ENCODE measurements around the gene MYMX. TPM values are rescaled to one million over a fixed set of nuclear protein-coding genes. Genes with fewer than 3 reads are reported as not detected.

Gene MYMX
- total RNA-seq, 4 donors from 2014 or later = not detected

GRCh38 chr6:44262467-44263353 is 46.0 kb downstream of the MYMX start:
- TF ChIP-seq CTCF (IDR thresholded peaks at IDR 0.05) (no peak), POLR2A (IDR thresholded peaks at IDR 0.05) (no peak)
- H3K27ac ChIP-seq = peak overlapping the region; percentile 8 to 87 (median 44)
- intact Hi-C loops (cut with DNase I) = no loop called here
- no peak for DNase-seq
- H3K27me3 ChIP-seq = no peaks in the 10 kb centered on the region
- peak overlapping the region in 3 of 4 donors; percentile 67 to 96 (median 90) for H3K4me3 ChIP-seq
- H3K9me3 ChIP-seq = no peaks in the 10 kb centered on the region
- peaks cover 26 to 47% (median 29%) of the 10 kb centered on the region in 3 donors for H3K4me1 ChIP-seq
- 50 to 57% methylated on average over 5 of the region's 7 CpGs for WGBS, 2 donors
- peaks cover 0 to 33% (median 4%) of the 10 kb centered on the region in 3 donors for H3K36me3 ChIP-seq

GRCh38 chr6:44263354-44264100 is 46.8 kb downstream of the MYMX start:
- Histone ChIP-seq H3K4me1 (peaks cover 25 to 41% (median 26%) of the 10 kb centered on the region in 3 donors), H3K27me3 (peaks cover 0 to 6% (median 2%) of the 10 kb centered on the region in 4 donors), H3K27ac (peak overlapping the region; percentile 8 to 87 (median 44)), H3K4me3 (peak overlapping the region; percentile 67 to 96 (median 82)), H3K9me3 (no peaks in the 10 kb centered on the region), H3K36me3 (peaks cover 0 to 30% (median 4%) of the 10 kb centered on the region in 3 donors)
- intact Hi-C loops (cut with DNase I) = no loop called here
- TF ChIP-seq POLR2A (IDR thresholded peaks at IDR 0.05) (no peak), CTCF (IDR thresholded peaks at IDR 0.05) (no peak)
- 19 to 27% methylated on average over 6 to 8 of the region's 9 CpGs for WGBS, 2 donors
- DNase-seq = no peak

GRCh38 chr6:44264154-44265006 is 47.7 kb downstream of the MYMX start:
- 2 to 4% methylated on average over 7 to 8 of the region's 13 CpGs for WGBS, 2 donors
- intact Hi-C loops (cut with DNase I) = loop anchor here (5.0 kb wide), 1 partner anchor 73 kb away; no protein-coding TSS in a partner anchor
- H3K4me1 ChIP-seq = peaks cover 25 to 41% (median 26%) of the 10 kb centered on the region in 3 donors
- peak overlapping the region; percentile 77 to 92 (median 84) for H3K27ac ChIP-seq
- H3K27me3 ChIP-seq = peaks cover 0 to 15% (median 2%) of the 10 kb centered on the region in 4 donors
- peaks cover 0 to 21% (median 4%) of the 10 kb centered on the region in 3 donors for H3K36me3 ChIP-seq
- DNase-seq = peak; percentile 39
- no peaks in the 10 kb centered on the region for H3K9me3 ChIP-seq
- peak overlapping the region; percentile 67 to 96 (median 82) for H3K4me3 ChIP-seq
- peak in 1 of 4 donors; percentile 15 for TF ChIP-seq POLR2A (IDR thresholded peaks at IDR 0.05)
- no peak for TF ChIP-seq CTCF (IDR thresholded peaks at IDR 0.05)

GRCh38 chr6:44265007-44265721 is 48.4 kb downstream of the MYMX start, which contains the start of gene NFKBIE:
TSS of gene NFKBIE (minus strand) at chr6:44265551. CDS start at chr6:44265346, 205 bp downstream.
- DNase-seq = no peak
- H3K4me1 ChIP-seq = peaks cover 26 to 44% (median 26%) of the 10 kb centered on the region in 3 donors
- H3K36me3 ChIP-seq = peaks cover 0 to 14% (median under 1%) of the 10 kb centered on the region in 3 donors
- 0% methylated on average over 2 to 3 of the region's 72 CpGs for WGBS, 2 donors
- peaks cover 0 to 22% (median 4%) of the 10 kb centered on the region in 4 donors for H3K27me3 ChIP-seq
- peak within 1 kb of the TSS; percentile 77 to 92 (median 84) for H3K27ac ChIP-seq
- H3K4me3 ChIP-seq = peak within 1 kb of the TSS; percentile 67 to 96 (median 82)
- TF ChIP-seq CTCF (IDR thresholded peaks at IDR 0.05) = peak in 2 of 6 experiments; percentile 4
- peak in 2 of 4 donors; percentile 41 to 83 for TF ChIP-seq POLR2A (IDR thresholded peaks at IDR 0.05)
- intact Hi-C loops (cut with DNase I) = loop anchor here (5.0 kb wide), 1 partner anchor 72 kb away; no protein-coding TSS in a partner anchor
- H3K9me3 ChIP-seq = no peaks in the 10 kb centered on the region

All from esophagus squamous epithelium (tissue), 5 donors.